BJ (cell line): ENCODE measurements around the gene EPB41L2. TPM values are rescaled to one million over a fixed set of nuclear protein-coding genes. Genes with fewer than 3 reads are reported as not detected.
A peak's percentile ranks its signal among the peaks of the same experiment; 100 is the strongest.

Source experiments
- CTCF ChIA-PET: fragments of 350-600 bp; formaldehyde crosslinking; extraction: SDS; loops from one replicate; lab custom pipeline; 2021; ENCODE audit warnings: antibody characterized with exemption, inconsistent platforms; lab: Yijun Ruan, JAX
- POLR2A ChIA-PET: fragments of 300-600 bp; sonication (Branson Sonifier 250); formaldehyde crosslinking; extraction: SDS; loops from one replicate; lab custom pipeline; 2021; ENCODE audit warnings: antibody characterized with exemption; lab: Charles Lee
- DNase-seq: peaks from one replicate; pipeline ENCODE4 v3.0.0-alpha.2; 2011; ENCODE audit warnings: low read depth
- H3K27me3 ChIP-seq: 2 replicates; pipeline ENCODE4 v1.6.0; 2011; ENCODE audit warnings: low read length; ENCODE audit not compliant: control insufficient read depth, insufficient read depth
- H3K36me3 ChIP-seq: 2 replicates; pipeline ENCODE4 v1.5.1; 2011; ENCODE audit warnings: low read length; ENCODE audit not compliant: control insufficient read depth, insufficient read depth
- H3K4me3 ChIP-seq: 2 replicates; pipeline ENCODE4 v1.5.1; 2011; ENCODE audit warnings: low read depth, mild to moderate bottlenecking, control low read depth, low read length
- polyA plus RNA-seq: library from polyadenylated mRNA; depleted of rRNA; stranded (reverse); fragments of >200 nt; gene quantifications from 2 replicates; pipeline ENCODE4 v1.2.3, GENCODE V29; 2011
- TF ChIP-seq, protein P1 (sequence below): IDR thresholded peaks from 2 replicates; pipeline ENCODE4 v1.5.1; 2011; ENCODE audit warnings: low read depth, mild to moderate bottlenecking, control low read depth, inconsistent platforms, low read length, moderate library complexity; ENCODE audit not compliant: insufficient read depth

EPB41L2 gene
- polyA plus RNA-seq, 1 experiment = 24.5 TPM

GRCh38 chr6:130888246-130888645 lies 174.8 kb downstream of the EPB41L2 start:
- no peak for DNase-seq
- POLR2A ChIA-PET = interaction anchor here (0.7 kb wide), 1 partner anchor 363 kb away, joined by 3 read pairs; no protein-coding TSS in a partner anchor
- CTCF ChIA-PET = interaction anchor here (7.9 kb wide), 1 partner anchor 230 kb away, joined by 160 read pairs; no protein-coding TSS in a partner anchor
- no peaks in the 10 kb centered on the region for H3K36me3 ChIP-seq
- TF ChIP-seq, protein P1, sequence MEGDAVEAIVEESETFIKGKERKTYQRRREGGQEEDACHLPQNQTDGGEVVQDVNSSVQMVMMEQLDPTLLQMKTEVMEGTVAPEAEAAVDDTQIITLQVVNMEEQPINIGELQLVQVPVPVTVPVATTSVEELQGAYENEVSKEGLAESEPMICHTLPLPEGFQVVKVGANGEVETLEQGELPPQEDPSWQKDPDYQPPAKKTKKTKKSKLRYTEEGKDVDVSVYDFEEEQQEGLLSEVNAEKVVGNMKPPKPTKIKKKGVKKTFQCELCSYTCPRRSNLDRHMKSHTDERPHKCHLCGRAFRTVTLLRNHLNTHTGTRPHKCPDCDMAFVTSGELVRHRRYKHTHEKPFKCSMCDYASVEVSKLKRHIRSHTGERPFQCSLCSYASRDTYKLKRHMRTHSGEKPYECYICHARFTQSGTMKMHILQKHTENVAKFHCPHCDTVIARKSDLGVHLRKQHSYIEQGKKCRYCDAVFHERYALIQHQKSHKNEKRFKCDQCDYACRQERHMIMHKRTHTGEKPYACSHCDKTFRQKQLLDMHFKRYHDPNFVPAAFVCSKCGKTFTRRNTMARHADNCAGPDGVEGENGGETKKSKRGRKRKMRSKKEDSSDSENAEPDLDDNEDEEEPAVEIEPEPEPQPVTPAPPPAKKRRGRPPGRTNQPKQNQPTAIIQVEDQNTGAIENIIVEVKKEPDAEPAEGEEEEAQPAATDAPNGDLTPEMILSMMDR = no peak
- no peaks in the 10 kb centered on the region for H3K27me3 ChIP-seq
- H3K4me3 ChIP-seq = no peak overlapping the region

- no peak for DNase-seq
- H3K36me3 ChIP-seq = no peaks in the 10 kb centered on the region
- H3K4me3 ChIP-seq = no peak overlapping the region
- POLR2A ChIA-PET = no interaction called here
- TF ChIP-seq, protein P1 = no peak
- CTCF ChIA-PET = interaction anchor here (0.9 to 7.9 kb wide), 4 partner anchors 16 to 633 kb away, joined by 3 to 160 read pairs (median 5); no protein-coding TSS in a partner anchor
- no peaks in the 10 kb centered on the region for H3K27me3 ChIP-seq
These were observed 176.1 kb downstream of the EPB41L2 start for GRCh38 chr6:130886966-130887365.

DNA sequence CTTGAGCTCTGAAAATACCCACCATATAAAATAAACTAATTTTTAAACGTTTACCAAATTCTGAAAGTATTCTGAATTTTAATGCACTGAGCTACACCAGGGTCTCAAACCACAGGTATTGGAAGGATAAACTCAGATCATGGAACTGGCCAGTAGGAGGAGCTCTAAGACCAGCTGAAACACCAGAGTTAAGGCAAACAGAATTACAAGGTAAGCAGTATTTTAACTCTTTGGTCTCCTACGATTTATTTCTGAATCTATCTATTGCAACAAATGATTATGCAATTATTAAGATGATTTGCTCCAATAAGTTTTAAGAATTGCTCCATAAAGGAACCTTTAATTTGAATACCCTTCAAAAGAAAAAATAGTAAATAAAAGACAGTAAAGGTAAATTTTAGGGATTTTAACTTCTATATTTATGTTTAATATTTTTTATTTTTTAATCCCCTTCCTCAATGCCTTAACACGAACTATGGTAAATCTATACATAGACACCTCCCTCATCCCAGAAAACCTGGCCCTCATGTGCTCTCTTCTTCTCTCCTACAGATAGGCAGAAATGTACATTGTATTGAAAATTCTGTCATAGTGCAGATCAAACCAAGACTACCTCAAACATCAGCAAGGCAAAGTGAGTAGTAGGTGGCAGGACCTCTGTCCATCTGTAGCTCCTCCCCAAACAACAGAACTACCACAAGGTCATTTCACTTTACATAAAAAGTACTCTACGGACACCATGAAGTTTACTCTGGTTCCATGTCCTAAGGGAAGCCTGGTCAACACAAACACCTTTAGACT lies 177.5 kb downstream of the EPB41L2 start:
- DNase-seq = peak; percentile 19
- H3K36me3 ChIP-seq = no peaks in the 10 kb centered on the region
- CTCF ChIA-PET = interaction anchor here (1.0 to 7.9 kb wide), 21 partner anchors 8 to 1030 kb away, joined by 3 to 160 read pairs (median 5); partner anchors contain the start of gene EPB41L2
- no peaks in the 10 kb centered on the region for H3K27me3 ChIP-seq
- POLR2A ChIA-PET = no interaction called here
- H3K4me3 ChIP-seq = no peak overlapping the region
- TF ChIP-seq, protein P1 = peak; percentile 77

GRCh38 chr6:130882370-130882769 lies 180.7 kb downstream of the EPB41L2 start:
- POLR2A ChIA-PET = no interaction called here
- DNase-seq = no peak
- H3K27me3 ChIP-seq = no peaks in the 10 kb centered on the region
- H3K4me3 ChIP-seq = no peak overlapping the region
- TF ChIP-seq, protein P1 = no peak
- CTCF ChIA-PET = interaction anchor here (0.6 to 7.9 kb wide), 5 partner anchors 9 to 236 kb away, joined by 3 to 160 read pairs (median 4); no protein-coding TSS in a partner anchor
- H3K36me3 ChIP-seq = no peaks in the 10 kb centered on the region

- H3K4me3 ChIP-seq = no peak overlapping the region
- no peaks in the 10 kb centered on the region for H3K27me3 ChIP-seq
- DNase-seq = no peak
- ChIA-PET CTCF (interaction anchor here (1.2 kb wide), 1 partner anchor 8 kb away, joined by 5 read pairs; no protein-coding TSS in a partner anchor), POLR2A (no interaction called here)
- H3K36me3 ChIP-seq = no peaks in the 10 kb centered on the region
- TF ChIP-seq, protein P1 = no peak
These were observed 183.2 kb downstream of the EPB41L2 start for GRCh38 chr6:130879826-130880225.
